GM21381 (cell line): ENCODE data around the gene ABHD1.
"Not testable (repeated sequence)": the region's sequence is repeated elsewhere in the genome, so short reads cannot be mapped to it uniquely, and the experiment has no call there.

Experiments used
- ATAC-seq: cut with Tn5 transposase; IDR thresholded peaks from one replicate; pipeline ENCODE4 v1.9.1; 2021; ENCODE audit warnings: mild to moderate bottlenecking, moderate library complexity; ENCODE audit not compliant: unreplicated experiment

ABHD1 gene

DNA sequence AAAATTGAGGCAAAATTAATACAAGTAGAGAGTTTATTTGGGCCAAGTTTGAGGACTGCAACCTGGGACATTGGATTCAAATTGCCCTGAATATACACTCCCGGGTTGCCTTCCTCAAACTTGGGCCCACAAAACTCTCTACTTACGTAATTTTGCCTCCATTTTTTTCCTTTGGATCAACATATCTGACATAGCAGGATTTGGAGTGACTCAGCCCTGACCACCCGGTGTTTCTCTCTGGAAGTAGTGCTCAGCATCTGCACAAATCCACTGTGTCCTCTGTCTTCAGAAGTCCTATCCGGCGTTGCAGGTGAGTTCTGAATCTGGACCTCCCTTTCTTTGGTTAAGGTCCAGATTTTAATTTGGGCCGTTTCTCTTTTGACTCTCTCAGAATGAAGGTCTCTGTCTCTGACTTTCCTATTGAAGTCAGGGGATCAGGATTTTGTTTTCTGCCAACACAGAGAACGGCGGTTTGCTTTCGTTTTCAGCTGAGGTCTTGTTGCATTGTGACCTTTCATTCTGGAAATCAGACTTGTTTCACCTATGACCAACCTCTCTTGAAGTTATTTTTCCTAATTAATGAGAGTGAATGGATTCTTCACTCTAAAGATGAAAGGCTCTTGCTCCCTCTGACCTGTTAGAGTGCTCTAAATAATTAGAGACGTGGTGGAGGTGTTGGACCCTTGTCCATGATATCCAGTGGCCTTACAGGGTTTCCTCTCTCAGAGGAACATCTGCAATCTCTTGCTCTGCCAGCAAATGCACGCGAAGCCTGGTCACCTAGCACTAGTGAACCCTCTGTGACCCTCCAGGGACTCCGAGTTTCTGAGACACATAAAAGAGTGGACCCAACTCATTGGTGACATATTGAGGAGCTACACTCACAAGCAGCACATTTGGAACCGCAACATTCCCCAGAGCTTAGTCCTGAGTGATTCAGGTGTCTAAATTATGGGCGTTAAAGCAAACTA lies 38.8 kb downstream of the ABHD1 start:
- no peak for ATAC-seq

DNA sequence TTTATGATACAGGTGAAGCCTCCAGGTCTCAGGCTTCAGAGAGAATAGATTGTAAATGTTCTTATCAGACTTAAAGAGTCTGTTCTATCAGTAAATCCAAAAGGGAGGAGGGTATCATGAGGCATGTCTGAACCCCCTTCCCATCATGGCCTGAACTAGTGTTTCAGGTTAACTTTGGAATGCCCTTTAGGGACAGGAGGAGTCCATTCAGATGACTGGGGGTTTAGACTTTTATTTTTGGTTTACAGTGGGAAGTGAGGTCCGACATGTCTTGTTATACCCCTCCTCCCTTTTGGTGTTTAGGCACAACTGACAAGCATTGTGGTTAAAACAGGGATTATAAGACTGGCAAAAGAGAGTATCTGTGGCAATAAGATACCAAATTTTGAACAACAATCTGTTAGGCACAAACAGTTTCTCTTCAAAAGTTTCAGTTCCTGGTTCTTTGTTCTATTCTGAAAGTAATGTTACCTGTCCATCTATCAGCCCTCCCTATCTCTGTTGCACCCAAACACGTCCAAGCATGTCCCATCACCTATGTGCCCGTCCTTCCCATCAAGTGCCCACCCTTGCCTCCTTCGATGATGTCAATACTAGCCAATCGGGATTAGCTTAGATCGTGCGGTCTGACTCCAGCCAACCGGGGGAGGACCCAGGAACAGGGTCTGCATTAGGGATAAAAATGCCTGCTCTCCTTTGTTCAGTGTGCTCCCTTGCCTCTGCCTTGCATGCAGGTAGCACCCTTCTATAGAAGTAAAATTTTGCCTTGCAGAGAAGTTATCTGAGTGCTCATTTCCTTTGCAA lies 41.5 kb downstream of the ABHD1 start:
- no peak for ATAC-seq

GRCh38 chr2:27170581-27171337 lies 47.1 kb downstream of the ABHD1 start:
- ATAC-seq: no peak

DNA sequence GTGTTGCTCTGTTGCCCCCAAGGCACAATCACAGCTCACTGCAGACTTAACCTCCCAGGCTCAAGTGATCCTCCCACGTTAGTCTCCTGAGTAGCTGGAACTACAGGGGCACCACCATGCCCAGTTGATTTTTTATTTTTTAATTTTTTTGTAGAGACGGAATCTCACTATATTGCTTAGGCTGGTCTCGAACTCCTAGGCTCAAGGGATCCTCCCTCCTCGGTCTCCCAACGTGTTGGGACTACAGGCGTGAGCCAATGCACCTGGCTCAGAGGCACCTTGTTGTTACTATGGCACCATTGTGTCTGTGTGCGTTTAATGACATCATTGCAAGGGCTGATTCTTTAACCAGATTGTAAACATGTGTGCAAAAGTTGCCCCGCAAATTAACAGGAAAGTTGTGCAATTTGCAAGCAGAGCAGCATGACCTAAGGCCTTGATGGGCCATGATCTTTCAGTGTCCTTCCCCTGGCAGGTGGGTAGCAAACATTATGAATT lies 47.8 kb downstream of the ABHD1 start:
- ATAC-seq: no peak

DNA sequence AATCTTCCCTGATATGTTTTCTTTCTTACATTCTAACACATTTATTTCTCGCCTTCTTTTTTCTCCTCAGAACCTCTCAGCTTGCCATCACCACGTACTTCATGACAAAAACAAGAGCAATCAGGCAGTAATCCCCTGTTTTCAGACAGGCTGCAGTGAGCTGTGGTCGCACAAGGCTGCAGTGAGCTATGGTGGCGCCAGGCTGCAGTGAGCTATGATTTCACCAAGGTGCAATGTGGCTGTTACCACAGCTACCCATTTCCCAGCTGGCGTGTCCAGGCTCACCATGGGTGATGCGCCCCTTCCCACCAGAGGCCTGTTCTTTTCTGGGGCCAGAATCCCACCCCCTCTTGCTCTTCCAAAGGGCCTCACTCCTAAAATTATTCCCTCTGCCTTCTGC lies 51.0 kb downstream of the ABHD1 start:
- no peak for ATAC-seq

- ATAC-seq: no peak
Observed at GRCh38 chr2:27175330-27175729, 51.7 kb downstream of the ABHD1 start.

DNA sequence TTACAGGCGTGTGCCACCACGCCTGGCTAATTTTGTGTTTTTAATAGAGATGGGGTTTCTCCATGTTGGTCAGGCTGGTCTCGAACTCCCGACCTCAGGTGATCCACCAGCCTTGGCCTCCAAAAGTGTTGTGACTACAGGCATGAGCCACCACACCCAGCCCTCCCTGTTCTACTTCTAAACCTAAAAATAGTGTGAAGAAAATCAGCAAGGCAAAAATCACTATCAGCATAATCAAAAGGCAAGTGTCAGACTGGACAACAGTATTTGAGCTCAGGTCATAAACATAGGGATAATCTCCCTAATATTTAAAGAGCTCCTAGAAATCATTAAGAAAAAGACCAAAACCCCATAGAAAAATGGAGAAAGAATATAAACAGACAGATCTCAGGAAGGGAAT lies 52.2 kb downstream of the ABHD1 start:
- not testable (repeated sequence) for ATAC-seq

- no peak for ATAC-seq
Observed at GRCh38 chr2:27177441-27178351, 54.1 kb downstream of the ABHD1 start.

DNA sequence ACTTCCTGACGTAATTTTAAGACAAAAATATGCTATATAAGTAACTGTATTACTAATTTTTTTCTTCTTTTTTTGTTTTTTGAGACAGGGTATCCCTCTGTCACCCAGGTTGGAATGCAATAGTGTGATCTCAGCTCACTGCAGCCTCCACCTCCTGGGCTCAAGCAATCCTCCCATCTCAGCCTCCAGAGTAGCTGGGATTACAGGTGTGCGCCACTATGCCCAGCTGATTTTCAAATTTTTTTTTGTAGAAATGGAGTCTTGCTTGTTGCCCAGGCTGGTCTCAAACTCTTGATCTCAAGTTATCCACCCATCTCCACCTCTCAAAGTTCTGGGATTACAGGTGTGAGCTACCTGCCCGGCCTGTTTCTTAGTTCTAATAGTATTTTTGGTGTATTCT lies 54.9 kb downstream of the ABHD1 start:
- ATAC-seq: no peak

DNA sequence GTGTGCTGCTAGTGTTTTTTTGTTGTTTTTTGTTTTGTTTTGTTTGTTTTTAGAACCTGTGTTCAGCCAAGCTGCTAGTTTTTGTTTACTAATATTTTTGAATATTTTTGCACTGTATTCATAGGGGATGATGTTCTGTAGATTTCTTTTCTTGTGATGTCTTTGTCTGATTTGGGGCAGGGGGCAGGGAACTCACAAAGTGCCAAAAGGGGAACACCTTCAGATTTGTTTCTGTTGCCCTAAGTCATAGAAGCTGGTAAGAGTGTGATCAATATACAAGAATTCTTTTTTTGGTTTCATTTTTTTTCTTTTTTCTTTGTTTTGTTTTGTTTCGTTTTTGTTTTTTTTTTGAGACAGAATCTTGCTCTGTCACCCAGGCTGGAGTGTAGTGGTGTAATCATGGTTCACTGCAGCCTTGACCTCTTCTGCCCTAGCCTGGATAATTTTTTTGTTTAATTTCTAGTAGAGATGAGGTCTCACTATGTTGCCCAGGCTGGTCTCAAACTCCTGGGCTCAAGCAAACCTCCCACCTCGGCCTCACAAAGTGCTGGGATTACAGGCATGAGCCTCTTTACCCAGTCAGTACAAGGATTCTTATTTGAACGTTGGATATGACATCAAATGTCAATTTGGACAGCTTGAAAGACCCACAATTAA lies 55.9 kb downstream of the ABHD1 start:
- no peak for ATAC-seq
